NCI-H1930 (cell line): Measurements from ENCODE around the gene TGFBI.
"Not testable (repeated sequence)": the region's sequence is repeated elsewhere in the genome, so short reads cannot be mapped to it uniquely, and the experiment has no call there.

Experiments used
- DNase-seq, 2 experiments: peaks; one replicate each; lab custom pipeline; 2025; lab: John Stamatoyannopoulos, UW

TGFBI gene

DNA sequence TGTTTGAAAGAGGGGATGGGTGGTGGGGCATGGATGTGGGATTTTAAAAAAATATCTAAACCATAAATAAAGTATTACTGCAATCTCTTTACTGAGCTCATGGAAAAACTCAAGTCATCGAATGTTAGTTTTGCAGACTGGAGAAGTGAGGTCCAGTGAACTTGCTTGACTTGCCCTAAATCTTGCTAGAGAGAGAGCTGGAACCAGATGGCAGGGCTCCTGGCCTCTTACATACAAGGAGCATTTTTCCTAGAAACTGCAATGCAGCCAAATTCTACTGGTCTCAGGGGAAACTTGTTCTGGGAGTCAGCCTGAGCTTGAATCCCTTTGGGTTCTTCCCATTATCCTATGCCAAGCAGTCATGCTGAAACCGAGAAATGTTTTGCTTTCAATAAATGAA, 2.9 kb upstream of the TGFBI start:
- DNase-seq, result no peak

DNA sequence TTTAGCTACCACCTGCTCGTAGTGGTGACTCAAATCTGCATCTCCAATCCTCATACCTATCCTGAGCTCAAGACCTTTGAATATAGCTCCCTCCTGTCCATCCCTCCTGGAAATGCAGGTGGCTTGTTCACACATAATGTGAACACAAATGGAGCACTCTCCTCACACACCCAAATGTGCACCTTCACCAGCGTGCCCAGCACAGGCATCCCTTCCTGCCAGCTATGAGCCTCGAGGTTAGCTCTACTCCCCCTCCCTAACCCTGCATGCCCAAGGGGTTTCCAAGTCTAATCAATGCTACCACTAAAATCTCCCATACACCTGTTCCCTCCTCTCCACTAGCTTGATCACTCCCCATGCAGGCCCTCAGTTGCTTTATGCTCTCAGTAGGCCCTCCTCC, 2.2 kb upstream of the TGFBI start:
- DNase-seq, result no peak

DNA sequence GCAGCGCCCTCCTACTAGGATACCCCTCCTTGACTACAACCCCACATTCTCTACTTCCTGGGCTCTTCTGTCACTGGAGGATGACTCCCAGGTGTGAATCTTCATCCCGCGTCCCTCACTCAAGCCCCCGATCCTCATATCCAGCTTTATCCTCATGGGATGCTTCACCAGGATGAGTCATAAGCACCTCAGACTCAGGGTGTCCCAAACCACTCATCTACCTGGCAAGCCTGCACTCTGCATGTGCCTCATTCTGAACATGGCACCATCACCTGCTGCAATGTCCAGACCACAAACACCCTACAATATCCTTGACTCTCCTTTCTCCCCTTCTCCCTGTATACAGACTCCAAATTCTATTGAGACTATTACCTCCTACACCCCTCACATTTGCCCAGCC, 1.5 kb upstream of the TGFBI start:
- DNase-seq, result no peak

DNA sequence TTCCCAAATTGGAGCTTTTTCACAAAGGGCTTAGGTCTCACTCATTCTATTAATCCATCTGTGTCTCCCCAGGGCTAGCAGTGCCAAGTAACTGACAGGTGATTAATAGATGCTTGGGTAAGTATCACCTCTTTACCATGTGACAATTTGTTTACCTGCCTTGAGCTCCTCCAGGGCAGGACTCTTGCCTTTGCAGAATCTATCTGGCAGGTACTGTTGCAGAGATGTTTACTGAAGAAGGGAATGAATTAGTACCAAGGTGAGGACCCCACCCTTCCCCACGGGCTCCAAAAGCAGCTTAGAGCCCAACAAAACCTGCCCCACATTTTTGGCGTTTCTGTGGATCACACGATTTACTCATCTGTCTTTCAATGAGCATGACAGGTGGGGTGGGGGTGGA, 698 bp upstream of the TGFBI start:
- DNase-seq, result no peak

DNA sequence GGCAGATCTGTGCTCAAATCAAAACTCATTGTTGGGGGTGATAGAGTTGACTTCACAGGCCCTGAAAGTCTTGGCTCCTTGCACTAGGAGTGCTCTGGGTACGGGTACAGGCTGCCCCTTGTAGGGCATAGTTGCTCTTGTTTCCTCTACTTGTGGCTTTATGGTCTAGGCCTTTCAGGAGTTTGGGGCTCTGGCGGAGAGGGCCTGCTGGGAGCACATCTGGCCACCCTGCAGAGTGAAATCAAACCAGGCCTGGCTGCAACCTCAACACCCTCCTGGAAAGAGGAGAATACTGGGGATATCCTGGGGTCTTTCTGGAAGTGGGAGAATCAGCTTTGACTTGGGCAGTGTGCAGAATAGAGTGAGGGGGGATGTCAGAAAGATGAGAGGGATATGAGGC, 1.5 kb downstream of the TGFBI start:
- DNase-seq, result no peak

DNA sequence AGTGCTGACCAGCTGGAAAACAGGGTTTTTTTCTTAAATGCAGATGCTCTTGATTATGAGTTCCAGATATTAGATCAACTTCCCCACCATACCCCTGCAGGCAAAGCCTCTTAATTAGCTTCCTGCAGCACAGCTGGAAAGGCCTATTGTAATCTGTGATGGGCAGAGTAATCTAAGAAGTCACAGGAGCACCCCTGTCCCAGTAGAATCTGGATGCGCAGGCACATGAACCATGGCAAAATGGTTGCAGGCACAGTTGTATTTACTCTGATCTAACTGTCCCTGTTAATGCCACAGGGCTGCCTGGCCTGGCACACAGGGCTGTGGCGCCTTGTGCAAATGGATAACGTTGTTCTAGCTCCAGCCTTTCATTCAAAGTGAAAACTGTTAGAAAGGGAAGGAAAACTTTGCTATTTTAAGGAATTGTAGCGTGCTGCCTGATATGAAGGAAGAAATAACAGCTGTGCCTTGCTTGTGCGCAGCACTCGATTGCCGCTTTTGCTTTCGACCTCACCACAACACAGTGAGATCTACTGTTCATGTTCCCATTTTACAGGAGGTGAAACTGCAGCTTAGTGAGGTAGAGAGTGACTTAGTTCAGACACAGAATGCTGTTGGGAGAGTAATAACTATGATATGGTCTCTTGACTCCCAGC, 2.3 kb downstream of the TGFBI start:
- no peak for DNase-seq

DNA sequence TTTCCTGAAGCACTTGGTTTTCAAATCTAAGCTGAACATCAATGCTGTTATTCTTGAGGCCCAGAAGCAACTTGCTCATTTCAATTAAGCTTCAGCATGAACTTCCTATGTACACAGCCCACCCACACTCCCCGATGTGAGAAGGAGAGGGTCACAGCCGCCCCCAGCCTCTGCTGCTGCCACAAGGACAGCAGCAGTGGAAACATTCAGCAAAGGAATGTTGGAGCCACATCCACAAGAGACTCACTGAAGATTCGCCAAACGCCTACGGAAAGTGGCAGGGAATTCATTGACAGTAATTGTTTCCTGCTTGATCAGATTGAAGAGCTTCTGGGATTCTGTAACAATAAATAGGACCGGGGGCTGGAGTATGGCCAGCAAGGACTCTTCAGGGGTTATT, 2.9 kb downstream of the TGFBI start:
- DNase-seq, result no peak

DNA sequence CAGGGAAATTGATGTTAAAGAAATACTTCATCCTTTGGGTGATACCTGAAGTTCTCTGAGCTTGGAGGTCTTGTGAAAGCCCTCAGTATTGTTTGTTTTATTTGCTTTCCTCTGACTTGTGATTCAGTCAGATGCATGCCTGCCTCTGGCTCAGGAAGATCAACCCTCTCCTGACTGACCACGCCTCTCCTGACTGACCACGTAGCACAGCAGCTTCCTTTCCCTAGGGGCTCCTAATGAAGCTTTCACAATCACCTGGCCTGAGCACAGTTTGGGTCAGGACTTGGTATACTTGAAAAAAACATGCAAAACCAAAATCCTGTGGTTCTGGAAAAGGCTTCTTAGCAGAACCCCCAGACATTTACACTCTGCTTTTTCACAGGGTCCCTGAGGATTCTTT, 3.8 kb downstream of the TGFBI start:
- no peak for DNase-seq

DNA sequence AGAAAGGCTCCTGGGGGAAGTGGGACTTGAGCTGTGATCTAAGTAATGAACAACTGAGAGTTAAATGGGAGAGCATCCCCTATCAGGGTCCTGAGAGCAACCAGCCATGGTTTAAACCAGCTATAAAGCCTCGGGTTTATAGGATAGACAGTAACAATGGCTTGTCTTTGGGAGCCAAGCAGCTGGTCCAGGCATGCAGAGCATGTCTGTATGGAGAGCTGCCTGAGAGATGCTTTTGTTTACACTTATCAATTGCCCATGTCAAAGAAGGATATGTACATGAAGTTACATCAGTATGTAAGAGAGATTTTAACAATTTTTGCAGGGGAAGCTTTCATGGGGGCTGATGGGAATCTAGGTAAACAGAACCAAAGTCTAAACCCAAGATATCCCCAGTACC, 4.4 kb downstream of the TGFBI start:
- no peak for DNase-seq

DNA sequence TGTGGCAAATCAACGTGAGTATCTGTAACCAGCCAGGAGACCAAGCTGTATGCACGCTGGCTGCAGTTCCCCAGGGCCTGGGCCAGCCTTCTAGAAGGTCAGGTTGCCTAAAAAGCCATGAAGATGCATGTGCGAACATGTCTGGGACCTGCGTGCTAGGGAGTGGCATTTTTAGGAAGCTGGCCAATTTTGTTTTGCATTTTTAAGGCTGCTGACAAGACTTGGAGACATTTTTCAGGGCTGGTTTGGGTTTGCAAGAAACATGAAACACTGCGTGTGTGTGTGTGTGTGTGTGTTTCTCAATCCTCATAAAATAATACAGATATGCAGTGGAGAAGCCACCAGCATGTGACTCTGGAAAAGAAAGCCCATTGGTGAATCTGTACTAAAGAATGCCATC, 5.1 kb downstream of the TGFBI start:
- DNase-seq, result no peak

DNA sequence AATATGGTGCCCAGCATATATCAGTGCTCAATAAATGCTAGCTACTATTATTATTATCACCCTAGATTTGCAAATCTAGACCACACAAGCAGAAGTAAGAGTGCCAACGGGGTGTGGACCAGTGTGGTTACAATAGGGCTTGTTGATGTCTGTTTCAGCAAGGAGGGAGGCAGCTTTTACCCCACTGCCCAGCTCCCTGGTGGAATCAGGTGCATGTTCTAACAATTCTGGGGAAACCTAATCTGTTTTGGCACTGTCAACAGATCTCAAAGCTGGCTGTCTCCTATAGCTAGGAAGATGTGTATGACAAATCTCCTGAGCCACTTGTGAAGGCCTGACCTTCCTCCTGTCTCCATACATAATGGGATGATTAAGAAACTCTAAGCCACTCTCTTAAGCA, 5.7 kb downstream of the TGFBI start:
- no peak for DNase-seq

DNA sequence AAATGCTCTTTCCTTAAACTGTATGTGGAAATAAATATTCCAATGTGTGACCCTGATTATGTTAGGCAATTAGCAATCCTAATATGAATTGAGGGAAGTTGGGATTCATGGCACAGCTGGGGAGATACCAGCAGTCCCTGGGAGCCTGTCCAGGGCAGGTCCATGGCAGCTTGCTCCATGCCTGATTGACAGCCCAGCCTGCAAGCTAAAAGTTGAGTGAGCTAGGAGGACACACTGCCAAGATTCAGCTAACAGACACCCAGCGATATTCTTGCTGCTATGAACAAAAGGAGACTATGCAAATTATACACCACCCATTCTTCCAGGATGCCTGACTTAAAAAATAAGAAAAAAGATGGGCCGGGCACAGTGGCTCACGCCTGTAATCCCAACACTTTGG, 6.2 kb downstream of the TGFBI start:
- DNase-seq, result no peak

DNA sequence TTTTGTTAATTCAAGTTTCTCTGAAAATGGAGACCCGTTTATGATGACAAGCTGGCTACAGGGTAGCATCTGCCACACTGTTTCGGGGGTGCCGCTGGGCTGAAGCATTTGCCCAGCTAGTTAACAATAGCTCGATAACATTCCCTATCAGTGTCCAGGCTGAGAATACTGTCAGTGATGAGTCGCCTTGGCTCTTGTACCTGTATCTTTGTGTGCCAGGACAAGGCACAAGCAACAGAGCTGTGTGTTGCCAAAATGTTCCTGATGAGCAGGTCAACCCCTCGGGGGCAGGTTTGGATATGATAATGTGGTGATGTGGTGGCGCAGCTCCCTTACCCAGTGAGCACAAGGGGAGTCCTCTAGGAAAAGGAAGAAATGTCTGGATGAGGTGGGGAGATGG, 7.0 kb downstream of the TGFBI start:
- no peak for DNase-seq

DNA sequence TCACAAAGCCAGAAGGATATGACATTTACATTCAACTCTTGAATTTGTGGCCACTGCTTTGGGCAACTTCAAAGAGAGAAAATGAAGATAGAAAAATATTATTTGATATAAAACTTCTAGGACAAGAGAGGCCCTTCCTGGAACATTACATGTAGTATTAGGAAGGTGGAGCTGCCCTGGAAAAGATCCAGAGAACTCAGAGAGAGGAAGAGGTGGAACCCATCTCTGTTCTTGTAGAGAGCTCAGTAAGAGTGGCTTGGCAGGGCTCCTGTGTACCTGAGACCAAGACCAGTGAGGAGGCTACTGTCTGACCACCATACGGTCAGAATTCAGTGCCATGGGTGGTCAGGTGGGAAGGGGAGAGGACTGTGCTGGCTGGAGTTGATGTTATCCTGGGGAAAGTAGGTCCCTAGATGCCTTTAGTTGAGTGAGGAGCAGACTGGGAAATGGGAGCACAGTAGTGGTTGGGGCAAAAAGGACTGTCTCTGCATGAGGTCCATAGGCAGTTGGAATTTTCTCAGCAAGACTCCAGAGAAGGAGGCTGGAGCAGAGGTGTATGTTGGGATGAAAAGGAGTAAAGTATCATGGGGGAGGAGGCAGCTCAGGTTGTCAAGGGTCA, 7.6 kb downstream of the TGFBI start:
- DNase-seq, result no peak

DNA sequence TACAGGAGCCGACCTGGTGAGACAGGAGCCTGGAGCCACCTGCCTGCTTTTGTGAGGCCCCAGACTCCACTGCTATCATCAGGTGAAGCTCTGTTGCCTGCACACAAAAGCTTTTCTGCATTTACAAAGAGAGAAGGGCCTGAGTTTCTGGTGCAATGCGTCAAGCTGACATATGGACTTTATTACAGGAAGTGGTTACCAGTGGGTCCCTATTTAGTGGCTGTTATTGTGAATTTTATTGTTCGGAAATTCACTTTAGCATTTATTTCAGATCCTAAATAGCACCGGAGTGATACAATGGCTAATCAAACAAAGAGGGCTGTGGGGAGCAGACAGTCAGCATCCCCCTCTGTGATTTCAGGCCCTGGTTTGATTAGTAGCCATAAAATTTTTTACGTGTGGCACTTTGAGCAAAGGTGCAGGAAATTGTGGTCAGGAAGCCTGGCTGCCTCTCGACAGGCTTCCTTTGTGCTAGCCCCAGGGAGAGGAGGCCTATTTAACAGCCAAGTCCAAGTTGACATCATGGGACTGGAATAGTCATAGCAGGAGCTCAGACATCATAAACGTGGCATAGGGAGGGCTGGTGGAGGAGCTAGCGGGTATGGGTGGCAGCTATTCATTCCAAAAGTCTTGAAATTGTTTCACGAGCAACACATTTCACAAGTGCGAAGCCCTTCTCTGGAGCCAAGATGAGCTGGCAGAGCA, 8.4 kb downstream of the TGFBI start:
- peak; percentile 9 to 20 for DNase-seq

DNA sequence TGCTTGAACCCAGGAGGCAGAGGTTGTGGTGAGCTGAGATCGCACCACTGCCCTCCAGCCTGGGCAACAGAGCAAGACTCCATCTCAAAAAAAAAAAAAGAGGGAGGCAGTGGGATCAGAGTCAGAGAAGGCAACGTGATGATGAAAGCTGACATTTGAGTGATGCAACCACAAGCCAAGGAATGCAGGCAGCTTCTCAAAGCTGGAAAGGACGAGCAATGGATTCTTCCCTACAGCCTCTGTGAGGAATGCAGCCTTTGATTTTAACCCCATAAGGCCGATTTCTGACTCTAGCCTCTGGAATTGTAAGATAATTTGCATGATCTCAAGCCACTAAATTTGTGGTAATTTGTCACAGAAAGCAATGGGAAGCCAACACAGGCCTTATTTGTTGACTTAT, 9.8 kb downstream of the TGFBI start:
- DNase-seq, result no peak

DNA sequence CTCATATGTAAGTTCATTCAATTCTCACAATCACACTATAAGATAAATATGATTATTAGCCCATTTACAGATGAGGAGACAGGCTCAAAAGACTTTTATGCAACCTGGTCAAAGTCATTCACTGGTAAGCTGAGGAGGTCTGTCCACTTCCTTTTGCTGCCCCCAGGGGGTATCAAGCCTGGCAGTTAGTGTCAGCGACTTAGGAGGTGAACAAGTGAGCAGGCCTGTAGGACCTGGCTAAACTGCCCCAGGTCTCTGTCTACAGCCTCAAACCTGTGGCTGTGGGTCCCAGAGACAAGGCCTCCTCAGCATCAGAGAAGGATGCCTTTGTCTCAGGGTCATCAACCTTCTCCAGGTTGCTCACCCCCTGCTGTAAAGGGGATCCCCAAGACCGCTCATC, 10.4 kb downstream of the TGFBI start:
- DNase-seq, result no peak

DNA sequence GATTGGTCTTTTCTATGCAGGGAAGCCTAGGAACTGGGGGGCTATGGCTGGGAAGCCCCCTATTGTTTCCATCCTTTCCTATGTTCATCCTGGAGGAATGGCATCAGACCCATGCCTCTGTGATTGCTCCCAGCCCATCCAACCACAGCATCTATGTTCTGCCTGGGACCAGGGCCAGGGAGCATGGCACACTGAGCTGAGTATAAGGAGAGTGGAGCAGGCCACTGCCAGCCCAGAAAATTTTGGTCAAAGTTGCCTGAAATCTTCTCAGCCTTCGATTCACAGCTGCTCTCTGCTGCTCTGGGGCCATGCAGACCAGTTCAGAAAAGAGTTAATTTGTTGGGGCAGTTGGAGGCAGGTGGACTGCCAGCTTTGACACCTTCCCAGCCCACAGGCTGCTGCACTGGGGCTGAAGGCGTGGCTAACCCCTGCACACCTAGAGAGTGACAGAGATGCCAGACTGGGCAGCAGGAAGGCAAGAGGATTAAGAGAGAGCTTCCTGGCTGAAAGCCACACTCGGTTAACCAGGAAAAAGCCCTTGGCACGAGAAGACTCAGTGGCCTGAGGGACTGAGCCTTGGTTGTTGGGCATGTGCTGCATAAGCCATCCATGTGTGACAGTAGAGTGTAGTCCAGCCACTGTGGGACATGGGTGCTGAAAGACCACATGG, 12.1 kb downstream of the TGFBI start:
- DNase-seq, result no peak

DNA sequence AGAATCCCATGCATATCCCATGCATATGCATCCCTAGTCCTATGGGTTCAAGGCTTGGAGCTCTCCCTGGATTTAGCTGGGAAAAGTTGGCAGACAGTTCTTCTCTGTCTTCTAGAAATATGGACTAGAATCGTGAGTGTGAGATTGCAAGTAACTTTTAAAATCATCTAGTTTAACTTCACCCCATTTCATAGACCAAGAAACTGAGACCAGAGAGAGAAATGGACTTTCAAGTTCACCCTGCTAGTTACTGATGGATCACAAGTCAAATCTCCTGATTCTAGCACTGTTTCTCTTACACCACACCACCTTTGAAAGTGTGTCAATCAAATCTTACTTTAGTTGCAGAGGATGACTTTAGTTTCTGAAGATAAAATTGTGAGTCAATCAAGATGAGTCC, 13.4 kb downstream of the TGFBI start:
- DNase-seq, result no peak

DNA sequence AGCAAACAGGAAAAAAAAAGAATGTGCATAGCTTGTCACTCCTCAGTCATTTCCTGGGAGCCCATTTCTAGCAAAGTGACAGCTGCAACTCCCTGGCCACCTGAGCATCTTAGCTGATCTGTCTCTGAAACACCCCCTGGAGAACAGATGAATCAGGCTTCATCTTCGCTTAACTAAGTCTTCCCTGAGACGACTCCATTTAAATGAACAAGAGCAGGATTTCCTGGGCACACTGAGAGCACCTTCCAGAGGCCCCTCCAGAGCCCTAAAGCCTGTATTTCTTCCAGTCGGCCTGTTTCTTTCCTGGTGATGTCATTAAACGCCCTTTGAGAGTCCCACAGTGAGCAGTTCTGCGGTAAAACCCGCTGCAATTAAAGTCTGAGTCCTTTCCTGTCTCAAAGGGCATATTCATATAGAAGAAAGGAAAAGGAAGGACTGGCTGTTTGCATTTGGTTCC, 13.9 kb downstream of the TGFBI start:
- no peak for DNase-seq

DNA sequence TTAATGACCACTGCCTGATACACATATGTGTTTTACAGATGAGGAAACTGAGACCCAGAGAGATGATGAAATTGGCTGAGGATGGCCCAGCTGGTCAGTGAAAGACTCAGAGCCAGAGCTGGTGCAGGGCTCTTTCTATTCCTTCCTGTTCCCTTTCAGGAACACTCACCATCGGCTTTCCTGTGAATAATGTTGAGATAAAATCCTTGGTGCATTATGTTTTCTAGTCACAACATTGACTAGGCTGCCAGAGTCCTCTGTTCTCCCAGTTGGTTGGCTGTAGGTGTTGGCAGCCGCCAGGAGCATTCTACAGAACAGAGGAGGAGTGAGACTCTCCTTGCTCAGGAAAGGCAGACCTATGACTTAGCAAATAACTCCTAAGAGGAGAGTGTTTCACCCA, 14.8 kb downstream of the TGFBI start:
- no peak for DNase-seq

DNA sequence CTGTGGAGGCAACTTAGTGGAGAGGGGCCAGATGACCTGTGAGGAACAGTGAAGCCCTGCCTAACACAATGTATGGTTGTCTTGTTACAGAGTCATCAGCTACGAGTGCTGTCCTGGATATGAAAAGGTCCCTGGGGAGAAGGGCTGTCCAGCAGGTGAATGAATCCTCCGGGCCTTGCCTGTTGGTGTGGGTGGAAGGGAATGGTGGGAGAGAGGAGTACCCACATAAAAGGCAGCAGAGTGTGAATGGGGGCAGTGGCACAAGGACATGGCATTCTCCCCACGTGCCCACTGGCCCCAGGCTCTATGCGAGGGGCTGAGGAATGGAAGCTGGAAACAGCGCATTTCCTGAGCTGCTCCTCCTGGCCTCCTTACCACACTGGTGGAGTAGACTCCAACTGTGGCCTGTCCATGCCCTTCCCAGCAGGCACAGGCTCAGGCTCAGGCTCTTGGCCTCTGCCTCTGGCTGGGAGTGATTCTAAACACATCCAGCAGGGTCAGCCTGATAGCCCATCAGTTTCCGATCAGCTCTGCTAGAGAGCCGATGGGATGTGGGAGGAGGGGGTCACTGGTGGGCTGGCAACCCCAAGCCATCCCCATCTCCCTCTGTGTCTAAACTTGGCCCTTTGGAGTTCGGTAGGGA, 15.3 kb downstream of the TGFBI start:
- DNase-seq, result no peak

DNA sequence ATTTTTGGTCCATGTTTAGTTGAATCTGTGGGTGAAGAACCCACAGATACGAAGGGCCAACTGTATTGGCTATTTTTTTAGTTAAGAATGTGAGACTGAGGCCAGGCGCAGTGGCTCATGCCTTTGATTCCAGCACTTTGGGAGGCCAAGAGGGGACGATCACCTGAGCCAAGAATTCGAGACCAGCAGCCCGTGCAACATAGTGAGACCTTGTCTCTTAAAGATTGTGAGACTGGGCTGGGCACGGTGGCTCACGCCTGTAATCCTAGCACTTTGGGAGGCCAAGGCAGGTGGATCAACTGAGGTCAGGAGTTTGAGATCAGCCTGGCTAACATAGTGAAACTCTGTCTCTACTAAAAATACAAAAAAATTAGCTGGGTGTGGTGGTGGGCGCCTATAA, 16.2 kb downstream of the TGFBI start:
- DNase-seq, result not testable (repeated sequence)
